ENCODE measurements around the gene COL4A3.

- TF ChIP-seq CTCF (IDR thresholded peaks at IDR 0.05), result no peak
- TF ChIP-seq POLR2AphosphoS5 (IDR thresholded peaks at IDR 0.05), result no peak
- no peak for TF ChIP-seq POLR2A (IDR thresholded peaks at IDR 0.05)
These were observed 46.1 kb upstream of the COL4A3 start for GRCh38 chr2:227118353-227118752.
